Smooth muscle cell of the brain vasculature (primary cell): ENCODE measurements around the gene CNGB1.
"Not testable (repeated sequence)": the region's sequence is repeated elsewhere in the genome, so short reads cannot be mapped to it uniquely, and the experiment has no call there.

Source experiments
- DNase-seq: peaks from one replicate; pipeline ENCODE4 v3.0.0-alpha.2; 2012; ENCODE audit warnings: low read depth, low spot score

CNGB1 gene

DNA sequence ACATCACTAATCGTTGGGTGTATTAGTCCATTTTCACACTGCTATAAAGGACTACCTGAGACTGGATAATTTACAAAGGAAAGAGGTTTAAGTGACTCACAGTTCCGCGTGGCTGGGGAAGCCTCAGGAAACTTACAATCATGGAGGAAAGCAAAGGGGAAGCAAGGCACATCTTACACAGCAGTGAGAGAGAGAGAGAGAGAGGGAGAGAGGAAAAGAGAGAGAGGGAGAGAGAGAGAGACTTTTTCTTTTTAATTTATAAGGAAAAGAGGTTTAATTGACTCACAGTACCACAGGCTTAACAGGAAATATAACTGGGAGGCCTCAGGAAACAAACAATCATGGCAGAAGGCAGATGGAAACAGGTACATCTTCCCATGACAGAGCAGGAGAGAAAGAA is 41.7 kb downstream of the CNGB1 start:
- no peak for DNase-seq

GRCh38 chr16:57926041-57926440 is 44.9 kb downstream of the CNGB1 start:
- no peak for DNase-seq

- no peak for DNase-seq
Measured at GRCh38 chr16:57925310-57925709, 45.6 kb downstream of the CNGB1 start.

DNA sequence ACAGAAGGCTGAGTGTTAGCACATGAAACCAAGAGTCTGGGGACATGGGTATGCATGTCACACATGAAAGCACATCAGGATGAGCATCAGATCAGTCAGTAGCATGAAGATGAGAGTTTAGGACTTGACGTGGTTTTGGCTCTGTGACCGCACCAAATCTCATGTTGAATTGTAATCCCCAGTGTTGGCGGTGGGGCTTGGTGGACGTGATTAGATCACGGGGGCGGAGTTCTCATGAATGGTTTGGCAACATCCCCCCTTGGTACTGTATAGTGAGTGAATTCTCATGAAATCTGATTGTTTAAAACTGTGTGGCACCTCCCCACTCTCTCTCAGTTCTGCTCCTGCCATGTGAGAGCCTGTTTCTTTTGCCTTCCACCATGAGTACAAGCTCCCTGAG is 46.4 kb downstream of the CNGB1 start:
- DNase-seq = no peak

GRCh38 chr16:57923841-57924240 is 47.1 kb downstream of the CNGB1 start:
- no peak for DNase-seq

DNA sequence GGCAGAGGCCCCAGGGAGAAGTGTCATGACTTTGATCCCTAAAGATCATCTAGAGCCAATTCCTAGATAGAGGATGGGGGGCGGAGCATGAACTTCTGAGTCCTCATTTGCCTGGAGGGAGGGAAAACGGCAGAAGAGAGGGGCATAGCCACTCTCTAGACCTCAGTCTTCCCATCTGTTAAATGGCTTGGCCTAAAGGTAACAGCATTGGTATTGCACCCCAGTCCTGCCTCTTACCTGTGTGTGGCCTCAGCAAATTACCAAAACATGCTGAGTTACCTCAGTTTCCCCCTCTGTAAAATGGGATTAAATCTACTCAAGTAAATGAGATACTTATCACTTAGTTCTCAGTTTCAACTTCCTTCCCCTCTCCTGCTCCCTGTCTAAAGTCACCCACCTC is 47.5 kb downstream of the CNGB1 start:
- DNase-seq = no peak

GRCh38 chr16:57920880-57921229 is 50.1 kb downstream of the CNGB1 start:
- DNase-seq = no peak

DNA sequence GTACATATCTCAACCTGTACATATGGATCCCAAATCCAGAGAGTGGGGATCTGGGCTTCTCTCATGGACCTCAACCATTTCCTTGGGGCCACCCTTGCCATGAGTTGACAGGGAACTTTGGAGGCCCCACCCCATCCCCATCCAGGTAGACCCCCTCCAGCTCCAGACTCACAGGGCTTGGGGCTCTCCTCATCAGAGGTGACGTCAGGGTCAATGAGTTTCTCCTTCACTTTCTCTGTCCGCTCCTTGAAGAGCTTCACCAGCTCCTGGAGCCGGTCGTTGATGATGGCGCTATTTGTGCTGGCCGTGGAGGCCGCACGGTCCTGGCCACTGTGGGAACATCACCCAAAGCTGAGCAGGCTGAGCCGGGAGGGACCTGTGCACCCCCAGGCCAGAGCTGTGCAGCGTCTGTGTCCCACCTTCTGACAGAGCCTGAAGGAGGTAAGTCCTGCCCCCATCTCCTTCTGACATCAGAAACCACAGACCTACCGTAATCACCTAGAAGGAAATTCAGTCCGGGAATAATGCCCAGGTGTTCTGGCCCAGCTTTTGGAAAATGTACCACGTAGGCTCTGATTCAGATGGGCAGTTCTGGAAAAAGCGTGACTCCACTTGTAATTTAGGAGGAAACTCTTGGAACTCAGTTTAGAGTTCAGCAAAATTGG is 50.6 kb downstream of the CNGB1 start:
- no peak for DNase-seq

GRCh38 chr16:57918994-57919393 is 51.9 kb downstream of the CNGB1 start:
- DNase-seq = no peak

GRCh38 chr16:57918444-57918843 is 52.5 kb downstream of the CNGB1 start:
- DNase-seq = no peak

DNA sequence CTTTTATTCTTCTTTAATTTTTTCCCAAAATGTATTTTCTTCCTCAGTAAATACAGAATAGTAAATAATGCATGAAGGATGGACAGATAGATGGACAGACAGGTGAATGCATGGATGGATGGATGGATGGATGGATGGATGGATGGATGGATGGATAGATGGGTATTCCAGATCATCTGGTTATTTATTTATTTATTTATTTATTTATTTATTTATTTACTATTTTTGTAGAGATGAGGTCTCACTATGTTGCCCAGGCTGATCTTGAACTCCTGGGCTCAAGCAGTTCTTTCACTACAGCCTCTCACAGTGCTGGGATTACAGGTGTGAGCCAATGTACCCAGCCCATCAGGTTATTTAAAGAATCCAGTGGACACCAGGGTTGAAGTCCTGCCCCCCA is 53.0 kb downstream of the CNGB1 start:
- DNase-seq = not testable (repeated sequence)

- not testable (repeated sequence) for DNase-seq
Measured at GRCh38 chr16:57917489-57917888, 53.4 kb downstream of the CNGB1 start.

- no peak for DNase-seq
Measured at GRCh38 chr16:57916735-57917438, 54.0 kb downstream of the CNGB1 start.

DNA sequence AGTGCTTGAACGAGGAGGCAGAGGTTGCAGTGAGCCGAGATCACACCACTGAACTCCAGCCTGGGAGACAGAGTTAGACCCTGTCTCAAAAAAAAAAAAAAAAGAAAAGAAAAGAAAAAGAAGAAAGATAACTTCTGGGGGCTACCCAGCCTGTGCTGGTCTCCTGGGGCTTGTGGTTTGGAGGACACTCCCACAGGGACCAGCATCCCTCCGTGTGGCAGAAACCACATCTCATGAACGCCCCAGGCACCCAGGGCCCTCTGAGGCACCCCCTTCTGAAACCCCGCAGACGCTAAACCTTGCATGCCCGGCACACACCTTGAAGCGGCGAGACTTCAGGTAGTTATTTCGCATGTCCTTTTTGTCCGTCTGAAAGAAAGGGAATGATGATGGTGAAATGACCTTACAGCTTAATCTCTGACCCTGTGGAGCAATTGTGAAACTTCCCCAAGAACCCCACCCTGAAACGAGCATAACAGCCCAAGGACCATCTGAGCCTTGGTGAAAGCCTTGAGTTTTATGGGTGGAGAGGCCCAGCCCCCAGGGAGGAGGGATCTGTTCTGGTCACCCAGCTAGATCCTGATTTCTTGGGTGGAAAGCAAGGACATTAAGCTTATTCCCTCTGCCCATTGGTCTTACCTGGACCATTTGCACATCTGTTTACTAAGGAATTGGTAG is 55.0 kb downstream of the CNGB1 start:
- DNase-seq = no peak

DNA sequence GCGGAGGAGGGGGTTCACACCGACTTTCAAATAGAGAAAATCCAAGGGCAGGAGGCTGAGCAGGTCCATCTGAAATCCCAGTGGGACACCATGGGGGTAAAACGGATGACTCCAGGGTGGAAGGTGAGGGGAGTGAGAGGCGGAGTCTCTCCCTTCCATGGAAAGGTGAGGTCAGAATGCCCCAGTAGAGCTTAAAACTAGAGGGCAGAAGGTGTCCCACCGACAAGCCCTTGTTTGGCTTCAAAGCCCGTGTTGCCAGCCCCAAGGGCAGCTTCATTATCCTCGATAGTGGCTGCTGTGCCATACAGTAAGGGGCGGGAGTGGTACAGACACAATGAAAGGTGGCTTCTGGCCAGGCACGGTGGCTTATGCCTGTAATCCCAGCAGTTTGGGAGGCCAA is 55.7 kb downstream of the CNGB1 start:
- no peak for DNase-seq

DNA sequence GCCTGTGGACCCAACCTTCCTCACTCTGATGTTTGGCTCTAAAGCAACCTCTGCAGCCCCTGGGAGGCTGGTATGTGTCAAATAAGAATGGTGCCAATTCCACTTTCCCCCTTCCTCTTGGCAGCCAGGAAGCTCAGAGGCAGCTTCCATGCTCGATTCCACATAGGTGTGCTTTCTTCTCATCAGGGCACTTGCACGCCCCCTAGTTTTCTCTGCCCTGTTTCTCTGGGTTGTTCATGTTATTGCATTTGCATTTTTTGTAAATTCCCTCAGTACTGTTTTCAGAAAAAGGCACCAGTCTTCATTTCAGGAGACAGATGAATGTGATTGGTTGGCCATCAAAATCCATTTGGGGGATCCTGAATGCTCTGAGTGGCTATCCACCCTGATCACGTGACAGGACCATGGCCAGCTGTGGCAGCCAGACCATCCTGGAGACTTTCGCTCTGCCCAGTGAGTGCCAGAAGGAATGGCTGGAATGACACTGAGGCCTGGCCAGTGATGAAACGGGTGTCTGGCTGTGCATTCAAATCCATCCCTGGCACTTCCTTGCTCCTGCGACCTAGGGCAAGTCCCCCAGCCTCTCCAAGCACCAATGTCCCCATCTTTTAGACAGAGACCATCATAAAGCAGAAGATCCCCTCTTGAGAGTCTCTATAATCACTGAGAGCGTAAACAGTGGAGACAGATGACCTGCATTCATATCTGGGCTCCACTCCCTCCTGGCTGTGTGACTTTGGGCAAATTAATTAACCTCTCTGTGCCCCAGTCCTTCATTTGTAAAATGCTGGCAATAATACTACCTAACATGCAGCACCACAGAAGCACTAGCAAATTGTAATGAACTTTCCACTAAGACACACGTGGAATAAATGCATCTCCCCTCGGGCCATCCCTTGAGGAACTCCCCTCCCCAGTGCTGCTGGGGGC is 56.4 kb downstream of the CNGB1 start:
- DNase-seq = no peak

DNA sequence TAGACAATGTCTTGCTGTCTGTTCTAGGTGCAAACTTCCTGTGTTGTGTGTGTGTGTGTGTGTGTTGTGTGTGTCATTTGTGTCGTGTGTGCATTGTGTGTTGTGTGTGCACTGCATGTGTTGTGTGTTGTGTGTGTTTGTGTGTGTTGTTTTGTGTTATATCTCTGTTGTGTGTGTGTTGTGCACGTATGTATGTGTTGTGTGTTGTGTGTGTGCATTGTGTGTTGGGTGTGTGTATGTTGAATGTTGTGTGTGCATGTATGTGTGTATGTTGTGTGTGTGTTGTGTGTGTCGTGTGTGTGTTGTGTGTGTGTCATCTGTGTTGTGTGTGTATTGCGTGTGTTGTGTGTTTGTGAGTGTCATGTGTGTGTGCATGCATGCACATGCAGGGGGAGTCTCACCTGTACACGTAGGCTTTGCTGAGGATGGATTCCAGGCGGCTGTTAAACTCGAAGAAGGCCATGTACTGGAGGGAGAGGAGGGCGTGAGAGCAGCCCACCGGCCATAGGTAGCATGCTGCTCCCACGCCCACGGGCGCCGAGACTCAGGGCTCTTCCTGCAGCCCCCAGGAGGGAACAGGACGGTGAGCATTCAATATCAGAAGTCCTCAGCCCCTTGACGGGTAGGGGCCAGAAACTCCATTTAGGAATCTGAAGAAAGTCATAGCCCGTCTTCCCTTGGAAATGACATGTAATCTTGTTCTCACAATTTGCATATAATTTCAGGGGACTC is 58.2 kb downstream of the CNGB1 start:
- no peak for DNase-seq

GRCh38 chr16:57911743-57912142 is 59.2 kb downstream of the CNGB1 start:
- no peak for DNase-seq

- DNase-seq = no peak
Measured at GRCh38 chr16:57910696-57911095, 60.2 kb downstream of the CNGB1 start.

DNA sequence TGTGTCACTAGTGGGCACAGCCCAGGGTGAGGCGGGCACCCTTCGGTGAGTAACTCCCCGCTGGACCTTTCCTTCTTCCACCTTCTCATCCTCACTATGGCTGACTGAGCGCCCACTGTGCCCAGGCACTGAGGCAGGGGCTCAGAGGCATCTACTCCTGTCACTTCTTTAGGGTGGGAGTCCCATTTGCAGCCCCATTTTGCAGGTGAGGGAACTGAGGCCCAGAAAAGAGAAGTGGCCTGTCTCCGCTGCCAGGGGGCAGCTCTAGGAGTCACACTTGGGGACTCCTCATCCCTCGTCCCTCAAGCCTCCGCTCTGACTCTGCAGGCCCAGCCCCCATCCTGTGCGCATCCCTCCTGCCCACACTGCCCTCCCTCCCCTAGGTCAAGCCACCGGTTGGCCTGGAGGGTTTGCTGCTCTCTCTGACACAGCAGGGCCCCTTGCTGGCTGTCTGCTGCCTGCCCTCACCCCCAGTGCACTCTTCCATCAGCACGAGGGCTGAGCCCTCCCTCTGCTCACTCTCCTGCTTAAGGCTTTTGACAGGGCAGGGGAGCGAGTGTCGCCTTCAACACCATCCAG is 62.4 kb downstream of the CNGB1 start:
- no peak for DNase-seq
